Skeletal muscle tissue (tissue), 4 donors: Measurements from ENCODE around the gene SIGLEC14. TPM values are rescaled to one million over a fixed set of nuclear protein-coding genes. Genes with fewer than 3 reads are reported as not detected.
"Not testable (repeated sequence)": the region's sequence is repeated elsewhere in the genome, so short reads cannot be mapped to it uniquely, and the experiment has no call there.

ENCODE experiments used
- H3K27ac ChIP-seq: one replicate; pipeline ENCODE4 v1.7.0; 2013; ENCODE audit warnings: mild to moderate bottlenecking, low read depth, low read length, inconsistent platforms
- H3K27me3 ChIP-seq, 3 donors: one replicate each; pipeline ENCODE4 v1.7.0; 2013; ENCODE audit warnings: low read length in 3 of 3; ENCODE audit not compliant: control insufficient read depth in 3 of 3, insufficient read depth in 3 of 3
- H3K36me3 ChIP-seq, 3 donors: one replicate each; pipeline ENCODE4 v1.7.0; 2013; ENCODE audit warnings: low read length in 3 of 3; ENCODE audit not compliant: control insufficient read depth in 3 of 3, insufficient read depth in 3 of 3
- H3K4me1 ChIP-seq, 3 donors: one replicate each; pipeline ENCODE4 v1.7.0; 2013; ENCODE audit warnings: low read length in 3 of 3, mild to moderate bottlenecking in 3 of 3; ENCODE audit not compliant: control insufficient read depth in 3 of 3, insufficient read depth in 3 of 3
- H3K4me3 ChIP-seq, 3 donors: one replicate each; pipeline ENCODE4 v1.7.0; 2013; ENCODE audit warnings: low read length in 3 of 3
- H3K9ac ChIP-seq, 3 donors: one replicate each; pipeline ENCODE4 v1.7.0; 2013; ENCODE audit warnings: low read length in 3 of 3, mild to moderate bottlenecking in 3 of 3, moderate library complexity in 2 of 3, low read depth in 1 of 3
- H3K9me3 ChIP-seq, 3 donors: one replicate each; pipeline ENCODE4 v1.7.0; 2013; ENCODE audit warnings: low read length in 3 of 3; ENCODE audit not compliant: control insufficient read depth in 3 of 3
- total RNA-seq: library from RNA; depleted of rRNA; stranded (reverse); fragments of >200 nt; gene quantifications from one replicate; pipeline ENCODE4 v1.2.3, GENCODE V29; 2014
- donor health status: Osteomylitis.

The SIGLEC14 gene
- total RNA-seq, 1 donor from 2014 or later = not detected

GRCh38 chr19:51675911-51676565, 29.4 kb upstream of the SIGLEC14 start:
- H3K9me3 ChIP-seq, H3K27ac ChIP-seq, H3K27me3 ChIP-seq, H3K36me3 ChIP-seq, H3K4me1 ChIP-seq, H3K9ac ChIP-seq, H3K4me3 ChIP-seq: not testable (repeated sequence)

DNA sequence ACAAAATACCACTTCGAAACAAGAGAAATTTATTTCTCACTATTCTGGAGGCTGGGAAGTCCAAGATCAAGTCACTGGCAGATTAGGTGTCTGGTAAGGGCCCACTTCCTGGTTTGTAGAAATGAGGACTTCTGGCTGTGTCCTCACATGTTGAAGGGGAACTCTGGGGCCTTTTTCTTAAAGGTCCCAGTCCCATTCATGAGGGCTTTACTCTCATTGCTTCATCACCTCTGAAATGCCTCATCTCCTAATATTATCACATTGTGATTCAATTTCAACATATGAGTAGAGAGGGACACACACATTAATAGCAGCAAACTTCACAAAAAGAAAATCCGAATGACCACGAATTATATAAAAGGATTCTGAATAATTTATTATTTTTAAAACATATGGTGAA, 21.6 kb upstream of the SIGLEC14 start:
- Histone ChIP-seq H3K9ac (no peak overlapping the region), H3K4me3 (no peak overlapping the region), H3K36me3 (no peaks in the 10 kb centered on the region), H3K4me1 (no peaks in the 10 kb centered on the region), H3K9me3 (peaks cover 2 to 3% (median 3%) of the 10 kb centered on the region in 3 donors), H3K27me3 (peaks cover 0 to 7% (median 7%) of the 10 kb centered on the region in 3 donors), H3K27ac (no peak overlapping the region)

GRCh38 chr19:51664997-51665396, 18.4 kb upstream of the SIGLEC14 start:
- Histone ChIP-seq H3K4me3 (no peak overlapping the region), H3K36me3 (no peaks in the 10 kb centered on the region), H3K27ac (no peak overlapping the region), H3K4me1 (no peaks in the 10 kb centered on the region), H3K9me3 (peaks cover 2 to 3% (median 3%) of the 10 kb centered on the region in 3 donors), H3K9ac (no peak overlapping the region), H3K27me3 (peaks cover 0 to 7% (median 7%) of the 10 kb centered on the region in 3 donors)

GRCh38 chr19:51664131-51664530, 17.5 kb upstream of the SIGLEC14 start:
- H3K27ac ChIP-seq = no peak overlapping the region
- peaks cover 2 to 3% (median 3%) of the 10 kb centered on the region in 3 donors for H3K9me3 ChIP-seq
- H3K4me3 ChIP-seq = no peak overlapping the region
- no peaks in the 10 kb centered on the region for H3K36me3 ChIP-seq
- H3K4me1 ChIP-seq = no peaks in the 10 kb centered on the region
- H3K9ac ChIP-seq = no peak overlapping the region
- H3K27me3 ChIP-seq = peaks cover 0 to 7% (median 7%) of the 10 kb centered on the region in 3 donors

DNA sequence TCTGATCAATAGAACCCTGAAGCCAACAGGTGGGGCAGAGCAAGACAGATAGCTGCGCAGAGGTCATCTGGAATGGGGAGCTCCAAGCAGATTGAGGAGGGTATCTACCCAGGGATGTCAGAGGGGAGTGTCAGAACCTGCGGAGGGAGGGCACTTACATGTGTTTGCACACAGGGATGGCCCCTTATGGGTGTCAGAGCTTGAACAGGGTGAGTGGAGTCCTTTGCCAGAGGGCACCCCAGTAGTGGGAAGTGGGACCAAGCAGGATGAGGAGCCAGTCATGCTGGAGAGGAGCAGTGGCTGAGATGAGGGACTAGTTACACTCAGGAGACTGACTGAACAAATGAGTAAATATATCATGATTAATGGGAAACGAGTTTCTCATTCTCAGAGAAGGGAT, 17.0 kb upstream of the SIGLEC14 start:
- H3K4me1 ChIP-seq = no peaks in the 10 kb centered on the region
- H3K27ac ChIP-seq = no peak overlapping the region
- no peak overlapping the region for H3K9ac ChIP-seq
- peaks cover 0 to 7% (median 7%) of the 10 kb centered on the region in 3 donors for H3K27me3 ChIP-seq
- H3K9me3 ChIP-seq = peaks cover 2 to 3% (median 3%) of the 10 kb centered on the region in 3 donors
- H3K4me3 ChIP-seq = no peak overlapping the region
- H3K36me3 ChIP-seq = no peaks in the 10 kb centered on the region

DNA sequence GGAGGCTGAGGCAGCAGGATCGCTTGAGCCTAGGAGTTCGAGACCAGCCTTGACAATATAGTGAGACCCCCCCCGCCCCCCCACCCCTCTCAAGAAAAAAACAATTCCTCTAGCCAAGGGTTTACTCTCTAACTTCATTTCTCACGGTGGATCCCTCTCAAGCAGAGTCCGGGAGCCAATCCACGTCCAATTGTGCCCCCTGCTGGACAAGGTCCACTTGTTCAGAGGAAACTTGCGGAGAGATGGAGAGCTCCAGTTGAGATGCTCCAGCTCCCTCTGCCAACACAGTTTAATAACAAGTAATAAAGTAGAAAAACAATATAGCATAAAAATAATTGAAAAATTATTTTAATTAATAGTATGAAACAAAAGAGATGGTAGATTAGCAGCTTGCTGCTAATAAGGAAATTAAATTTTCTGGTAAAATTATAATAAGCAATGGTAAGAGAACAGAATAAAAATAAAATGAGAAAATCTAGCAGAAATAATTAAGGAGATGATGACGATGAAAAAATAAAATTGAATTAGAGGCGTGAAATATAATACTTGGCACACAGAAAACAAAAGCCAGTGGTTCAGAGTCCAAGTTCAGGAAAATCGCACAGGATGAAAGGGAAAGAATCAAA, 14.5 kb upstream of the SIGLEC14 start:
- Histone ChIP-seq H3K27ac (no peak overlapping the region), H3K4me3 (no peak overlapping the region), H3K27me3 (peaks cover 0 to 7% (median 7%) of the 10 kb centered on the region in 3 donors), H3K36me3 (no peaks in the 10 kb centered on the region), H3K9me3 (peaks cover 2 to 3% (median 3%) of the 10 kb centered on the region in 3 donors), H3K9ac (no peak overlapping the region), H3K4me1 (no peaks in the 10 kb centered on the region)

DNA sequence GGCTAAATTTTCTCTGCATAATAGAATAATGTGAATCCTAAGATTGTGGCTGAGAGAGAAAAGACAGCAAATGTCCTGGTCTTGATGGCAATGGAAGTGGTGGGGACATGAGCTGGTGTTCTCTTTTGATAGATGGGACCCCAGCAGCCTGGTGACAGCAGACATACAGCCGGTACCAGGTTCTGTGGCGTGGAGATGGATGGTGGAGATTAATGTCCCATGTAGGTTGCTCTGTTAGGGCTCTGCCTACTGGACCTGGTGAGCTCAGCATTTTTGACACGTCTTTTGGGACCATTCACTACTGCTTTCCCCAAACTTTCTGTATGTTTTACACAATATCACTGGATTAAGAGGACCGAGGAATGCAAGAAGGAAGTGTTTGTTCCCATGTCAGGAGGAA, 8.2 kb upstream of the SIGLEC14 start:
- Histone ChIP-seq H3K4me1 (no peaks in the 10 kb centered on the region), H3K9ac (no peak overlapping the region), H3K27me3 (peaks cover 0 to 3% (median 0%) of the 10 kb centered on the region in 3 donors), H3K4me3 (no peak overlapping the region), H3K27ac (no peak overlapping the region), H3K9me3 (peaks cover 0 to 3% (median 0%) of the 10 kb centered on the region in 3 donors), H3K36me3 (no peaks in the 10 kb centered on the region)

GRCh38 chr19:51653162-51653561, 6.5 kb upstream of the SIGLEC14 start:
- Histone ChIP-seq H3K4me1 (no peaks in the 10 kb centered on the region), H3K27me3 (peaks cover 0 to 3% (median 0%) of the 10 kb centered on the region in 3 donors), H3K9ac (no peak overlapping the region), H3K36me3 (no peaks in the 10 kb centered on the region), H3K4me3 (no peak overlapping the region), H3K9me3 (peaks cover 0 to 3% (median 0%) of the 10 kb centered on the region in 3 donors), H3K27ac (no peak overlapping the region)

DNA sequence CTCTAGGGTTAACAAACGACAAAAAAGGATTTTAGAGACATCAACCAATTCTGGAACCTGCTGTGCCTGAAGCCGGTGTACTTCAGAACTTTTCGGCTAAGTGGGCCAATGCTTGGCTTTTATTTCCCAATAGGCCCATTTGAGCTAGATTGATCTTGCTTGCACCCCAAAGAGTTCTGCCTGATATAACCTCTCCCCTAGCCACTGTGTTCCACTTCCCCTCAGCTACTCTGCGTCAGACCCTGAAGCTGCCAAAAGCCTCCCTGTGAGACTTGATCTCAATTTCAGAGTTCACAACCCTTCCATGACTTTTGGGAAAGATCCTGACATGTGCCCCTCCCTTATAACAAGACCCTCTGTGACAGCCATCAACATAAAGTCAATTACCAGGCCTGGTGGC, 5.6 kb upstream of the SIGLEC14 start:
- H3K27ac ChIP-seq = no peak overlapping the region
- H3K9ac ChIP-seq = no peak overlapping the region
- peaks cover 0 to 3% (median 0%) of the 10 kb centered on the region in 3 donors for H3K9me3 ChIP-seq
- no peak overlapping the region for H3K4me3 ChIP-seq
- H3K27me3 ChIP-seq = peaks cover 0 to 3% (median under 1%) of the 10 kb centered on the region in 3 donors
- H3K36me3 ChIP-seq = no peaks in the 10 kb centered on the region
- H3K4me1 ChIP-seq = no peaks in the 10 kb centered on the region

- no peaks in the 10 kb centered on the region for H3K4me1 ChIP-seq
- H3K36me3 ChIP-seq = no peaks in the 10 kb centered on the region
- H3K9me3 ChIP-seq = peaks cover 0 to 3% (median 0%) of the 10 kb centered on the region in 3 donors
- H3K4me3 ChIP-seq = no peak overlapping the region
- no peak overlapping the region for H3K27ac ChIP-seq
- peaks cover 0 to 4% (median 3%) of the 10 kb centered on the region in 3 donors for H3K27me3 ChIP-seq
- no peak overlapping the region for H3K9ac ChIP-seq
Observed at GRCh38 chr19:51651216-51651846, 4.7 kb upstream of the SIGLEC14 start.
